Spleen (tissue), 11 donors: ENCODE results near the gene GRIA4. TPM values are rescaled to one million over a fixed set of nuclear protein-coding genes. Genes with fewer than 3 reads are reported as not detected.

Experiments used
- DNase-seq: peaks from one replicate; pipeline ENCODE4 v3.0.0-alpha.2; 2020
- H3K27ac ChIP-seq, 8 donors: fragments of 200-600 bp; sonication (generic) in 7 of 8; 1 replicate in 4 of 8; 2 replicates in 4 of 8; pipeline versions ENCODE4 v1.5.0 to v1.8.0; 2016 to 2021; ENCODE audit warnings: inconsistent platforms in 4 of 8, mild to moderate bottlenecking in 4 of 8, moderate library complexity in 1 of 8
- H3K27me3 ChIP-seq, 7 donors: fragments of 200-600 bp; sonication (generic) in 6 of 7; replicated peaks in 1 of 7; 1 replicate in 4 of 7; 2 replicates in 3 of 7; pipeline versions ENCODE4 v1.5.0 to v1.8.0; 2016 to 2021; ENCODE audit warnings: inconsistent platforms in 3 of 7, mild to moderate bottlenecking in 1 of 7
- H3K36me3 ChIP-seq, 6 donors: fragments of 200-600 bp; sonication (generic) in 5 of 6; 1 replicate in 4 of 6; 2 replicates in 2 of 6; pipeline versions ENCODE4 v1.5.0 to v1.8.0; 2016 to 2021; ENCODE audit warnings: inconsistent platforms in 2 of 6
- H3K4me1 ChIP-seq, 6 donors: fragments of 200-600 bp; sonication (generic) in 5 of 6; 1 replicate in 3 of 6; 2 replicates in 3 of 6; pipeline versions ENCODE4 v1.5.0 to v1.8.0; 2016 to 2021; ENCODE audit warnings: inconsistent platforms in 3 of 6
- H3K4me3 ChIP-seq, 8 donors: fragments of 200-600 bp; sonication (generic) in 7 of 8; 1 replicate in 4 of 8; 2 replicates in 4 of 8; pipeline versions ENCODE4 v1.5.0 to v1.8.0; 2016 to 2021; ENCODE audit warnings: inconsistent platforms in 4 of 8, mild to moderate bottlenecking in 4 of 8, moderate library complexity in 2 of 8
- H3K9me3 ChIP-seq, 8 donors: fragments of 200-600 bp; sonication (generic) in 7 of 8; 1 replicate in 4 of 8; 2 replicates in 4 of 8; pipeline versions ENCODE4 v1.5.0 to v1.8.0; 2016 to 2021; ENCODE audit warnings: inconsistent platforms in 4 of 8
- POLR2A ChIP-seq, 3 donors: fragments of 450-650 bp; IDR thresholded peaks; one replicate each; pipeline ENCODE4 v1.5.1; 2017; ENCODE audit warnings: antibody characterized with exemption in 3 of 3, mild to moderate bottlenecking in 1 of 3
- POLR2AphosphoS5 ChIP-seq, 3 donors: sonication (generic); formaldehyde crosslinking; IDR thresholded peaks; one replicate each; pipeline ENCODE4 v1.5.1; 2017; ENCODE audit warnings: antibody characterized with exemption in 3 of 3
- WGBS, 5 donors: extraction: QIAGEN DNeasy Blood & Tissue Kit in 3 of 5; methylation state at CpG; one replicate each; pipeline versions ENCODE4 v1.1.5 to v1.1.7; 2013 to 2018; 5-methylcytosine and 5-hydroxymethylcytosine counted together
- intact Hi-C: fragments of 100-400 bp; cut with DNase I; formaldehyde crosslinking; loops from one replicate; pipeline ENCODE4 v1.15.0; 2023; ENCODE audit warnings: low total_unique reads
- polyA plus RNA-seq, 3 donors: library from polyadenylated mRNA; stranded (reverse); fragments of 200-250 nt; gene quantifications; one replicate each; pipeline ENCODE4 v1.2.1, GENCODE V29; 2013
- total RNA-seq, 7 donors: library from RNA; depleted of rRNA in 3 of 7; stranded (reverse); fragments of >200 nt in 3 of 7; fragmentation: NEBNext Ultra II Directional in 4 of 7; extraction: Animal tissue kit (Norgen Biotek cat#: 25700) in 4 of 7; gene quantifications; one replicate each; pipeline versions ENCODE4 v1.1.0 to v1.2.1, GENCODE V29; 2016 to 2021
- TF ChIP-seq, protein P1 (sequence below), 11 experiments: fragments of 200-600 bp in 7 of 11; fragments of 450-650 bp in 4 of 11; sonication (generic) in 4 of 11; IDR thresholded peaks in 8 of 11; conservative IDR thresholded peaks in 3 of 11; 1 replicate in 7 of 11; 2 replicates in 4 of 11; pipeline versions ENCODE4 v1.4.0 to v1.8.0; 2016 to 2021; ENCODE audit warnings: antibody characterized with exemption in 11 of 11, inconsistent platforms in 4 of 11, mild to moderate bottlenecking in 1 of 11
- donor health status: healthy with polysubstance abuse.
- donor health status: DM: no; HTN: no; CAD: no; lungs with moderate emphysema.
- donor health status: DM: no; HTN: no; CAD: no.
- donor health status: Bipolar disorder and iron deficiency.
- donor health status: healthy.
- donor health status: DM: no; HTN: no; CAD: no.
- donor health status: DM: yes; HTN: yes; CAD: no.

The GRIA4 gene
- total and polyA plus RNA-seq, 10 donors, result not detected

DNA sequence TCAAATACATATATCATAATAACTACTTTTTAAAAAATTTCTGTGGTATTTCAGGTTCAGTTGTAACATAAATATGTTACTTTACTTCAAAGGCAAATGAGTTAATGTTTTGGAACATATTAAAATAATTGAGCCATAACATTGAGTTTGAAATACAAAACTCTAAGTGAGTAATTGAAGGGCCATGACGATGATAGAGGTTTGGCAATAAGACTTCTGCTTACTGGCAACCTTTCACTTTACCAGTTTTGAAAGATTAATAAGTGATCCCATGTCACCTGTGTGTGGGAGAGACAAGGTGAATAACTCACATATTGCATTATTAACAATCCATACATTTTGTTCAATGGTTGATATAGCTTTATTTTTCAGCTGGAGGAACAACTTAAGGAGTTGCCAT lies 144.4 kb downstream of the GRIA4 start:
- no peak for DNase-seq
- H3K27ac ChIP-seq, result no peak overlapping the region
- no peaks in the 10 kb centered on the region for H3K4me1 ChIP-seq
- TF ChIP-seq POLR2A (IDR thresholded peaks at IDR 0.05) (no peak), POLR2AphosphoS5 (IDR thresholded peaks at IDR 0.05) (no peak)
- TF ChIP-seq, protein P1, sequence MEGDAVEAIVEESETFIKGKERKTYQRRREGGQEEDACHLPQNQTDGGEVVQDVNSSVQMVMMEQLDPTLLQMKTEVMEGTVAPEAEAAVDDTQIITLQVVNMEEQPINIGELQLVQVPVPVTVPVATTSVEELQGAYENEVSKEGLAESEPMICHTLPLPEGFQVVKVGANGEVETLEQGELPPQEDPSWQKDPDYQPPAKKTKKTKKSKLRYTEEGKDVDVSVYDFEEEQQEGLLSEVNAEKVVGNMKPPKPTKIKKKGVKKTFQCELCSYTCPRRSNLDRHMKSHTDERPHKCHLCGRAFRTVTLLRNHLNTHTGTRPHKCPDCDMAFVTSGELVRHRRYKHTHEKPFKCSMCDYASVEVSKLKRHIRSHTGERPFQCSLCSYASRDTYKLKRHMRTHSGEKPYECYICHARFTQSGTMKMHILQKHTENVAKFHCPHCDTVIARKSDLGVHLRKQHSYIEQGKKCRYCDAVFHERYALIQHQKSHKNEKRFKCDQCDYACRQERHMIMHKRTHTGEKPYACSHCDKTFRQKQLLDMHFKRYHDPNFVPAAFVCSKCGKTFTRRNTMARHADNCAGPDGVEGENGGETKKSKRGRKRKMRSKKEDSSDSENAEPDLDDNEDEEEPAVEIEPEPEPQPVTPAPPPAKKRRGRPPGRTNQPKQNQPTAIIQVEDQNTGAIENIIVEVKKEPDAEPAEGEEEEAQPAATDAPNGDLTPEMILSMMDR (IDR thresholded peaks at IDR 0.05 in 8 of 11, conservative IDR thresholded peaks at IDR 0.05 in 3 of 11), result no peak
- H3K27me3 ChIP-seq, result no peaks in the 10 kb centered on the region
- no peaks in the 10 kb centered on the region for H3K36me3 ChIP-seq
- intact Hi-C loops, result no loop called here
- H3K9me3 ChIP-seq, result no peaks in the 10 kb centered on the region
- H3K4me3 ChIP-seq, result no peak overlapping the region
- 68 to 91% (median 80%) methylated on average over 1 of the region's 1 CpG for WGBS, 5 donors

DNA sequence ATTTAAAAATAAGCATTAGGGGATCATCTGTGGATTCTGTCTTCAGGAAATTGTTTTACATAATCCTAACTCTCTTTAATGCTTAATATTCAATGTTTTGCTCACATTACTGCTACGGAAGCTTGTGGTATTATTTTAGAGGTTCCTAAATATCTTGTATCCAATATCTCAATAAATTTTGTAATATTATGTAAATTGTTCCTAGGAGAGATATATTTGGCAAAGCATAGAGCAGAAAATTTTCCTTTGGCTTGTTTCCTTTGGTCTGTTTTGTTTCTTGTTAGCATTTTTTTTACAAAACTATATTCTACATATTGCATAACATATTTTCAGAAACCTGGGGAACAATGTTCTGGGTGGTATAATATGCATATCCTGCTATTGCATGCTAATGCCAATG lies 144.8 kb downstream of the GRIA4 start:
- WGBS, 5 donors, result 79 to 97% (median 85%) methylated on average over 1 of the region's 1 CpG
- Histone ChIP-seq H3K36me3 (no peaks in the 10 kb centered on the region), H3K27me3 (no peaks in the 10 kb centered on the region), H3K4me1 (no peaks in the 10 kb centered on the region), H3K27ac (no peak overlapping the region), H3K4me3 (no peak overlapping the region), H3K9me3 (no peaks in the 10 kb centered on the region)
- no peak for DNase-seq
- intact Hi-C loops, result no loop called here
- TF ChIP-seq POLR2A (IDR thresholded peaks at IDR 0.05) (no peak), POLR2AphosphoS5 (IDR thresholded peaks at IDR 0.05) (no peak)
- TF ChIP-seq, protein P1 (IDR thresholded peaks at IDR 0.05 in 8 of 11, conservative IDR thresholded peaks at IDR 0.05 in 3 of 11), result no peak

DNA sequence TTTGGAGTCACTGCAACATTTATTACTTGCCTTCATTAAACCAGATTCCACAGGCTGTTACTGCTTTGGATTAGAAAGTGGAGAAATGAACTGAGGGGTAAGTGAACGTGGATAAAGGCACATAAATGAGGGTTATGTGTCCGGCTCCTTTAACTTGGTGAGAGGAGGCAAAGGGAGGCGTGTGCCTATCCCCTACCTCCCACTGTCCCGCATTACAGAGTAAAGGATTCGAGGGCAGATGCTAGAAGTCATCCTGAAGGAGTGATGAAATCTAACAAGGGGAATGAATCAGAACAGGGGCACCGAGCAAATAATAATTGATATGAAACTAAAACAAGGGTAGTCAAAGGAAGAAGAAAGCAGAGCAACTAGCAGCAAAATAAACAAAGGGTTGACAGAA lies 147.2 kb downstream of the GRIA4 start:
- H3K27me3 ChIP-seq, result no peaks in the 10 kb centered on the region
- H3K27ac ChIP-seq, result no peak overlapping the region
- H3K9me3 ChIP-seq, result no peaks in the 10 kb centered on the region
- 67 to 78% (median 72%) methylated on average over 6 of the region's 6 CpGs for WGBS, 5 donors
- H3K4me3 ChIP-seq, result no peak overlapping the region
- DNase-seq, result no peak
- no peaks in the 10 kb centered on the region for H3K4me1 ChIP-seq
- no peak for TF ChIP-seq POLR2AphosphoS5 (IDR thresholded peaks at IDR 0.05)
- TF ChIP-seq, protein P1 (IDR thresholded peaks at IDR 0.05 in 8 of 11, conservative IDR thresholded peaks at IDR 0.05 in 3 of 11), result no peak
- no peak for TF ChIP-seq POLR2A (IDR thresholded peaks at IDR 0.05)
- H3K36me3 ChIP-seq, result no peaks in the 10 kb centered on the region
- intact Hi-C loops, result no loop called here

DNA sequence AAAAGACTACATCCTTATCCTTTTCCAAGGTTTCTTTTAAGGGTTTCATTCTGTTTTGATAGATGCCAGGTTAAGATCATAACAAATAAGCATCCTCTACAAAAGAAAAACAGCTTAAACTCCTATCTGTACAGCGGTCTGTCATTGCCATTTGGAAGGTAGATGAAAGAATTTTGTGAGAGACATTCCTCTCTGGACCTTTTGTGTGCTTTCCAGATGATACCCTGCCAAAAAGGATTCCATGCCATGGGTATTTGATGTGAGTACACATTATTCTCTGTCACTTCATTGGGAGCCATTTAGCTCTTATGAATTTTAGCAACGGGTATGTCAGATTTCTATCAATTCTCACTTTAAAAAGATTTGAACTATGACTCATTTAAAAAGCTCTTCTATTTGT lies 153.7 kb downstream of the GRIA4 start:
- Histone ChIP-seq H3K4me1 (no peaks in the 10 kb centered on the region), H3K27ac (no peak overlapping the region), H3K4me3 (no peak overlapping the region), H3K36me3 (no peaks in the 10 kb centered on the region), H3K9me3 (no peaks in the 10 kb centered on the region), H3K27me3 (no peaks in the 10 kb centered on the region)
- TF ChIP-seq POLR2A (IDR thresholded peaks at IDR 0.05) (no peak), POLR2AphosphoS5 (IDR thresholded peaks at IDR 0.05) (no peak)
- TF ChIP-seq, protein P1 (IDR thresholded peaks at IDR 0.05 in 8 of 11, conservative IDR thresholded peaks at IDR 0.05 in 3 of 11), result no peak
- no peak for DNase-seq
- 69 to 85% (median 82%) methylated on average over 2 of the region's 2 CpGs for WGBS, 5 donors
- intact Hi-C loops, result no loop called here
